Endodermal cell (in vitro differentiated cells): Measurements from ENCODE around the gene HNRNPL. TPM values are rescaled to one million over a fixed set of nuclear protein-coding genes. Genes with fewer than 3 reads are reported as not detected.

Source experiments
- DNase-seq: peaks from one replicate; pipeline ENCODE4 v3.0.0-alpha.2; 2017
- H3K27ac ChIP-seq: 2 replicates; pipeline ENCODE4 v1.5.1; 2013; ENCODE audit warnings: mild to moderate bottlenecking, low read depth, low read length, moderate library complexity
- H3K27me3 ChIP-seq: 2 replicates; pipeline ENCODE4 v1.6.1; 2013; ENCODE audit warnings: mild to moderate bottlenecking, low read length, moderate library complexity; ENCODE audit not compliant: insufficient read depth, control insufficient read depth, poor library complexity, severe bottlenecking
- H3K36me3 ChIP-seq: 2 replicates; pipeline ENCODE4 v1.7.0; 2013; ENCODE audit warnings: mild to moderate bottlenecking, low read length, moderate library complexity; ENCODE audit not compliant: control insufficient read depth, insufficient read depth
- H3K4me1 ChIP-seq: one replicate; pipeline ENCODE4 v1.7.0; 2013; ENCODE audit warnings: low read length; ENCODE audit not compliant: control insufficient read depth, insufficient read depth
- H3K4me3 ChIP-seq: 2 replicates; pipeline ENCODE4 v1.5.1; 2013; ENCODE audit warnings: mild to moderate bottlenecking, low read length, moderate library complexity
- H3K9ac ChIP-seq: 2 replicates; pipeline ENCODE4 v1.6.1; 2013; ENCODE audit warnings: mild to moderate bottlenecking, low read length, moderate library complexity; ENCODE audit not compliant: poor library complexity, severe bottlenecking; ENCODE audit errors: extremely low read depth
- H3K9me3 ChIP-seq: 2 replicates; pipeline ENCODE4 v1.6.1; 2013; ENCODE audit warnings: mild to moderate bottlenecking, low read length, moderate library complexity; ENCODE audit not compliant: control insufficient read depth
- H3K27ac Mint-ChIP-seq: 2 replicates; pipeline ENCODE4 v1.8.0; 2020; ENCODE audit warnings: mixed read lengths
- H3K27me3 Mint-ChIP-seq: 2 replicates; pipeline ENCODE4 v1.8.0; 2021; ENCODE audit warnings: mild to moderate bottlenecking, mixed read lengths; ENCODE audit not compliant: insufficient read depth
- H3K36me3 Mint-ChIP-seq: 2 replicates; pipeline ENCODE4 v1.8.0; 2020; ENCODE audit warnings: low read depth, mixed read lengths
- H3K4me1 Mint-ChIP-seq: 2 replicates; pipeline ENCODE4 v1.8.0; 2020; ENCODE audit warnings: mixed read lengths
- H3K4me3 Mint-ChIP-seq: 2 replicates; pipeline ENCODE4 v1.8.0; 2020; ENCODE audit warnings: mild to moderate bottlenecking, moderate library complexity, mixed read lengths
- H3K9me3 Mint-ChIP-seq: 2 replicates; pipeline ENCODE4 v1.8.0; 2020; ENCODE audit warnings: mild to moderate bottlenecking, mixed read lengths
- CTCF ChIP-seq: fragments of 200-600 bp; sonication (generic); conservative IDR thresholded peaks from 2 replicates; pipeline ENCODE4 v1.5.0; 2021; ENCODE audit warnings: antibody characterized with exemption, mild to moderate bottlenecking
- WGBS, 2 experiments: methylation state at CpG; one replicate each; pipeline versions ENCODE4 v1.1.5 to v1.1.7; 2013; ENCODE audit warnings: missing lambda C conversion rate in 2 of 2, mixed read lengths in 1 of 2; ENCODE audit not compliant: insufficient coverage in 1 of 2, insufficient read length in 1 of 2; 5-methylcytosine and 5-hydroxymethylcytosine counted together
- total RNA-seq, 2 donors: library from RNA; stranded (reverse); fragmentation: NEBNext Ultra II Directional in 1 of 2; extraction: Animal tissue kit (Norgen Biotek cat#: 25700) in 1 of 2; gene quantifications; 2 replicates in 1 of 2; 3 replicates in 1 of 2; pipeline ENCODE4 v1.2.1, GENCODE V29; 2021

The HNRNPL gene
- total RNA-seq, 2 donors from 2014 or later: 607 to 646 TPM

- no peak within 1 kb of the TSS for H3K4me3 ChIP-seq
- Mint-ChIP-seq H3K4me3 (no peak within 1 kb of the TSS), H3K27me3 (no peaks in the 10 kb centered on the region), H3K27ac (peak within 1 kb of the TSS; percentile 61), H3K4me1 (no peaks in the 10 kb centered on the region), H3K36me3 (peaks cover 26% of the 10 kb centered on the region), H3K9me3 (peaks cover 2% of the 10 kb centered on the region)
- H3K27me3 ChIP-seq: no peaks in the 10 kb centered on the region
- WGBS, 2 experiments: 93 to 96% methylated on average over 14 to 15 of the region's 15 CpGs
- H3K27ac ChIP-seq: no peak within 1 kb of the TSS
- no peaks in the 10 kb centered on the region for H3K9me3 ChIP-seq
- peaks cover 14% of the 10 kb centered on the region for H3K36me3 ChIP-seq
- H3K4me1 ChIP-seq: no peaks in the 10 kb centered on the region
- no peak within 1 kb of the TSS for H3K9ac ChIP-seq
- no peak for DNase-seq
- TF ChIP-seq CTCF: no peak
Measured at GRCh38 chr19:38812841-38813320, 36.9 kb downstream of the HNRNPL start, which contains the start of gene LGALS4. Gene LGALS4 (minus strand): TSS chr19:38812945. CDS start chr19:38812886, 59 bp downstream.

GRCh38 chr19:38812009-38812840 is 37.6 kb downstream of the HNRNPL start:
- Histone ChIP-seq H3K4me1 (no peaks in the 10 kb centered on the region), H3K9me3 (no peaks in the 10 kb centered on the region), H3K4me3 (no peak overlapping the region), H3K9ac (no peak overlapping the region), H3K36me3 (peaks cover 14% of the 10 kb centered on the region), H3K27ac (no peak overlapping the region), H3K27me3 (no peaks in the 10 kb centered on the region)
- H3K4me1 Mint-ChIP-seq: peaks cover 4% of the 10 kb centered on the region
- TF ChIP-seq CTCF: no peak
- H3K36me3 Mint-ChIP-seq: peaks cover 22% of the 10 kb centered on the region
- no peaks in the 10 kb centered on the region for H3K27me3 Mint-ChIP-seq
- peaks cover 7% of the 10 kb centered on the region for H3K9me3 Mint-ChIP-seq
- no peak for DNase-seq
- no peak overlapping the region for H3K4me3 Mint-ChIP-seq
- H3K27ac Mint-ChIP-seq: peak overlapping the region; percentile 61
- 93 to 95% methylated on average over 10 to 18 of the region's 18 CpGs for WGBS, 2 experiments

GRCh38 chr19:38809592-38810252 is 40.1 kb downstream of the HNRNPL start:
- H3K27me3 ChIP-seq: no peaks in the 10 kb centered on the region
- no peaks in the 10 kb centered on the region for H3K9me3 ChIP-seq
- Mint-ChIP-seq H3K4me1 (peaks cover 4% of the 10 kb centered on the region), H3K36me3 (no peaks in the 10 kb centered on the region), H3K27ac (no peak overlapping the region), H3K4me3 (no peak overlapping the region), H3K27me3 (peaks cover 2% of the 10 kb centered on the region), H3K9me3 (peaks cover 11% of the 10 kb centered on the region)
- H3K4me3 ChIP-seq: no peak overlapping the region
- no peak for TF ChIP-seq CTCF
- WGBS, 2 experiments: 94 to 96% methylated on average over 2 to 7 of the region's 8 CpGs
- H3K4me1 ChIP-seq: no peaks in the 10 kb centered on the region
- no peak overlapping the region for H3K9ac ChIP-seq
- no peaks in the 10 kb centered on the region for H3K36me3 ChIP-seq
- H3K27ac ChIP-seq: no peak overlapping the region
- DNase-seq: no peak
